GM10266 (cell line): Measurements from ENCODE around the gene EZH1.
A peak's percentile ranks its signal among the peaks of the same experiment; 100 is the strongest.

ENCODE experiments used
- DNase-seq: peaks from one replicate; pipeline ENCODE4 v3.0.0; 2012; ENCODE audit errors: extremely low spot score
- TF ChIP-seq, protein P1 (sequence below): IDR thresholded peaks from 2 replicates; pipeline ENCODE4 v1.5.1; 2012; ENCODE audit warnings: mild to moderate bottlenecking, low read depth; ENCODE audit not compliant: control insufficient read depth, insufficient read depth; ENCODE audit errors: missing control alignments

The EZH1 gene

DNA sequence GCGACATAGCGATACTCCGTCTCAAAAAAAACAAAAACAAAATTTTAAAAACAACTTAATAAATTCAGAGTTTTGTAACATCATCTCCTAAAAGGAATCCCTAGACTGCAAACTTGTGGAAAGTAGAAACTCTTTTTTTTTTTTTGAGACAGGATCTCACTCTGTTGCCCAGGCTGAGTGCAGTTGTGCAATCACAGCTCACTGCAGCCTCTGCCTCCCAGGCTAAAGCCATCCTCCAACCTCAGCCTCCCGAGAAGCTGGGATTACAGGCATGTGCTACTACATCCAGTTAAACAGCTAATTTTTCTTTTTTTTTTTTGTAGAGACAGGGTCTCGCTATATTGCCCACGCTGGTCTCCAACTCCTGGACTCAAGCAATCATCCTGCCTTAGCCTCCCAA lies 19.7 kb downstream of the EZH1 start:
- DNase-seq: no peak
- TF ChIP-seq, protein P1, sequence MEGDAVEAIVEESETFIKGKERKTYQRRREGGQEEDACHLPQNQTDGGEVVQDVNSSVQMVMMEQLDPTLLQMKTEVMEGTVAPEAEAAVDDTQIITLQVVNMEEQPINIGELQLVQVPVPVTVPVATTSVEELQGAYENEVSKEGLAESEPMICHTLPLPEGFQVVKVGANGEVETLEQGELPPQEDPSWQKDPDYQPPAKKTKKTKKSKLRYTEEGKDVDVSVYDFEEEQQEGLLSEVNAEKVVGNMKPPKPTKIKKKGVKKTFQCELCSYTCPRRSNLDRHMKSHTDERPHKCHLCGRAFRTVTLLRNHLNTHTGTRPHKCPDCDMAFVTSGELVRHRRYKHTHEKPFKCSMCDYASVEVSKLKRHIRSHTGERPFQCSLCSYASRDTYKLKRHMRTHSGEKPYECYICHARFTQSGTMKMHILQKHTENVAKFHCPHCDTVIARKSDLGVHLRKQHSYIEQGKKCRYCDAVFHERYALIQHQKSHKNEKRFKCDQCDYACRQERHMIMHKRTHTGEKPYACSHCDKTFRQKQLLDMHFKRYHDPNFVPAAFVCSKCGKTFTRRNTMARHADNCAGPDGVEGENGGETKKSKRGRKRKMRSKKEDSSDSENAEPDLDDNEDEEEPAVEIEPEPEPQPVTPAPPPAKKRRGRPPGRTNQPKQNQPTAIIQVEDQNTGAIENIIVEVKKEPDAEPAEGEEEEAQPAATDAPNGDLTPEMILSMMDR: no peak

DNA sequence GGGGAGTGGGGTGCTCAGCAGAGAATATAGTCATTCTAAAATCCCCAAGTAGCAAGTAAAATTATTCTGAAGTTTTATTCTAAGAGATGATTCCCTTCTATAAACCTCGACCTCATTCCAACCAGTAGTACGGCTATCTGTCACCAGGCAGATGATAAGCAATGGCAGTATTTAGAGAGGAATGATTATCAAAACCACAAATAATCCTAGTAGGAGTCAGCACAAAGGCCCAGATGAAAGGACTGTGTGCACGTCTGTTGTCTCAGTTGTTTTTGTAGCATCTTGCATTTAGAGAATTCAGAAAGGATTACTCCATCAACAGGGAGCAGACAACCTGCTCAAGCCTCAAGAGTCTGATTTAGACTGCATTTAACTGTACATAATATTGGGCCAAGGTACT lies 21.2 kb downstream of the EZH1 start:
- no peak for DNase-seq
- TF ChIP-seq, protein P1: no peak

DNA sequence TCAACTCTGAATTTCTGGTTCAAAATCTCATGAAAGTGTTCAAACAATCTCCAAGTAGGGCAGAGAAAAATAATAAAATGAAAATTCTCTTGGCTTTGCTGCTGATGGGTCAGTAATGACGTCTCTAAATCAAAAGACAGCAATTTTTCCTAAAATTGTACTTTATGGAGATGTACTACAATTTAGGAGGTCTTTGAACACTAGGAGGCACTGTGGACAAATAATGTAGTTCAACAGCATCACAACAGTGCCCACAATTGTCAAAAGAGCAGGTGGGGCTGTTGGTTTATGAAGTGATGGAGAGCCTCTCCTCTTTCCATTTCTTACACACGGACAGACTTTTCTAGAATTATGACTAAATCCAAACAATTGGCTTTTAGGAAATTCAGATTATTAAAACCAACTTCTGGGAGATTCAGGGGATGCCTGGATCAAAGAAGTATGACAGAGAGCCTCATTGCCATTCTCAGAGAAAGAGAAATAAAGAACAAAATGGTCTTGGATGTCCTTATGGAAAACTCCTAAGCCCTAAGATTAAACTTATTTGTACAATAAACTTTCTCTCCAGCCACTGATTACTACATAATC lies 23.8 kb downstream of the EZH1 start:
- TF ChIP-seq, protein P1: peak; percentile 63
- DNase-seq: peak; percentile 66

DNA sequence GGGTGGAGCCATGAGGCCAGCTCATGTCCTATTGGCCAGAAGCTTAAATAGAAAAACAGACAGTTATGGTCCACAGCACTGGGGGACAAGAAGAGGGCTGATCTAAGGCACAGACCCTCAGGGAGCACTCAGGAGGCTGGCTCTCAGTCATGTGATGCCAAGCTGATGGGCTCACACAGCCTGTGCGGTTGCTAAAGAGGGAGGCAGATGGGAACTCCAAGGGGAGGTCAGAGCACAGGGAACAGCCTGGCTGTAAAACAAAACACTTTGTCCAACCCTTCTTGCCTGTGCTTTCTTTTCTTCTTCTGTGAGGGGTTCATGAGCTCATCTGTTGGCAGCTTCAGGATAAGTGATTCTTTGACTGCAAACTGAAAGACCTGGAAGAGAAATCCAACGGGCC lies 35.3 kb downstream of the EZH1 start:
- TF ChIP-seq, protein P1: no peak
- DNase-seq: no peak

DNA sequence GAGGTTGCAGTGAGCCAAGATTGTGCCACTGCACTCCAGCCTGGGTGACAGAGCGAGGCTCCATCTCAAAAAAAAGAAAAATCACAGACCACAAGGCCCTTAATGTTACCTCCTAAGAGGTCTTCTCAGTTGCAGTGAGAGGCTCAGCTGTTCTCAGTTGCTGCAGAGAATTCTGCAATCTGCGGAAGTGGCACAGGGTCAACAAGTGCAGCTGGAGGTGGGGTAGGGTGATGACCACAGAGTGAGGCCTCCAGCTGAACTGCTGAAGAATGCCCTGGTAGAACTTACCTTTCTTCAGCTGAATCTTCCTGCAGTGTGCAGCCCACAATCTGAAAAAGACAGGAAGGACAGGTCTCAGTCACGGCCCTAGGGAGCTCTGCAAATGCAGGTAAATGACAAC lies 36.3 kb downstream of the EZH1 start:
- TF ChIP-seq, protein P1: no peak
- DNase-seq: no peak

DNA sequence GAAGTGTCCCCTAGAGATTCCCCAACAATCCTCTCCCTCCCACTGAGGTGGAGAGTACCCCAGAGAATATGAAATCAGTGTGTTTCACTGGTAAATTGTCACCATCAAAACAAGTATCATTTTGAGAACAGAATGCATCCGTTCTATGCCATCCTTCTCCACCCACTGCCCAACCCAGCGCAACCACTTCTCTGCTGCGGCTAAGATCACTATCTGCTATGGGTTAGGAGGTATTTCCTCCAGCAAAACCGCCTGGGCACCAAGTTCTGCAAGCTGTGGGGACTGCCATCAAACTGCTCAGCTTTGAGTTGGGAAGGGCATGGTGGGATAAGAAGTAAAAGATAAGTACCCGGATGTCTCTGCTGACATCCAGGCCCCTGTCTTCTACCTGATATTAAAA lies 38.1 kb downstream of the EZH1 start:
- DNase-seq: no peak

DNA sequence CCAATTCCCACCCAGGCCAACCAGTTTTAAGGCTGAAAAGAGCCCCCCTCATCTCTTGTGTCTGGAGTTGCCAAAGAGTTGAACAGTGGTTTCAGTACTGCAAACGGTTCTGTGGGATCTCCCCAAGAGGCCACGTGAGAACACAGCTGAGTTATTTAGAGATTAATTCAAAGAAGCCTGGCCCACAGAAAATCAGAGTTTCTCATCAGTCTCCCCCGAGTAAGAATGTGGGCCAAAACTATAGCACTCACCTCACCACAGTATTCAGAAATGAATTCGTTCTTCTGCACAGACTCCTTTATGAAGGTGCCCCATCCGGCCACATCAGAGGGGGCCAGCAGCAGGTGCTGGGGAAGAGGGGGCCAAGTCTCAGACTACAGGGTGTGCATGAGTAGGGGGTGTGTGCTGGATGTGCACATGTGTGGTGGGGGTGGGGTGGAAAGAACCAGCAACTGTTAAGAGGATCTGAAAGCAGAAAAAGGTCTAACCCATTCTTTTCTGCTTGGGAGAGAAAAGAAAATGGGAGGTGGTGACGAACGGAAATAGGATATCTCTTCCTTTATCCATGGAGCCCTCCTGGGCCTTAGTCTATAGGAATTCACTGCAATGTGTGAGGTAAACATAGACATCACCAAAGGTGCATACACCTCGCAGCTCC lies 39.9 kb downstream of the EZH1 start:
- DNase-seq: peak; percentile 81
- TF ChIP-seq, protein P1: no peak

More for the DNA sequence above, 38.1 kb downstream of the EZH1 start:
- TF ChIP-seq, protein P1: no peak
